A673 (cell line): ENCODE measurements around the gene GREB1L. TPM values are rescaled to one million over a fixed set of nuclear protein-coding genes. Genes with fewer than 3 reads are reported as not detected.

Source experiments
- BruUV-seq: library from RNA; stranded (reverse); fragments of 400-500 nt; replicated peaks from 2 replicates; lab custom pipeline; 2021; lab: Mats Ljungman, UMichigan
- CTCF ChIA-PET: fragments of 300-600 bp; sonication (Branson Sonifier 250); formaldehyde crosslinking; loops from one replicate; lab custom pipeline; 2022; ENCODE audit warnings: antibody characterized with exemption; lab: Charles Lee
- POLR2A ChIA-PET: fragments of 300-600 bp; sonication (Branson Sonifier 250); formaldehyde crosslinking; loops from one replicate; lab custom pipeline; 2022; ENCODE audit warnings: antibody characterized with exemption; ENCODE audit not compliant: low non-redundant PET; lab: Charles Lee
- DNase-seq: peaks from one replicate; pipeline ENCODE4 v3.0.0-alpha.2; 2015; ENCODE audit warnings: low spot score
- H3K27ac ChIP-seq: fragments of 200-600 bp; sonication (generic); 2 replicates; pipeline ENCODE4 v1.5.1; 2016; ENCODE audit warnings: mixed run types, low read depth, mild to moderate bottlenecking, mixed read lengths, antibody characterized with exemption, low read length; ENCODE audit not compliant: poor library complexity, severe bottlenecking
- H3K27me3 ChIP-seq: fragments of 200-600 bp; sonication (generic); replicated peaks from 2 replicates; pipeline ENCODE4 v1.6.1; 2017; ENCODE audit warnings: mixed run types, low read depth, mild to moderate bottlenecking, mixed read lengths, antibody characterized with exemption, low read length; ENCODE audit not compliant: insufficient read depth, poor library complexity
- H3K36me3 ChIP-seq: fragments of 200-600 bp; sonication (generic); 2 replicates; pipeline ENCODE4 v1.6.1; 2016; ENCODE audit warnings: mixed run types, mild to moderate bottlenecking, mixed read lengths, antibody characterized with exemption, low read length; ENCODE audit not compliant: insufficient read depth, poor library complexity, severe bottlenecking
- H3K4me1 ChIP-seq: fragments of 200-600 bp; sonication (generic); 2 replicates; pipeline ENCODE4 v1.6.1; 2017; ENCODE audit warnings: mixed run types, mild to moderate bottlenecking, mixed read lengths, antibody characterized with exemption, low read length; ENCODE audit not compliant: insufficient read depth, poor library complexity, severe bottlenecking
- H3K4me3 ChIP-seq: fragments of 200-600 bp; sonication (generic); 2 replicates; pipeline ENCODE4 v1.5.1; 2016; ENCODE audit warnings: low read depth, mixed run types, mild to moderate bottlenecking, mixed read lengths, low read length; ENCODE audit not compliant: poor library complexity, severe bottlenecking
- H3K9me3 ChIP-seq: fragments of 200-600 bp; sonication (generic); 2 replicates; pipeline ENCODE4 v1.6.1; 2016; ENCODE audit warnings: mixed run types, low read depth, mild to moderate bottlenecking, mixed read lengths, antibody characterized with exemption, low read length; ENCODE audit not compliant: poor library complexity, severe bottlenecking
- EZH2 ChIP-seq: fragments of 200-600 bp; sonication (generic); IDR thresholded peaks from 2 replicates; pipeline ENCODE4 v1.6.1; 2017; ENCODE audit warnings: borderline replicate concordance, low read depth, mild to moderate bottlenecking, mixed read lengths, antibody characterized with exemption, low read length; ENCODE audit not compliant: poor library complexity, severe bottlenecking
- intact Hi-C: fragments of 100-400 bp; cut with micrococcal nuclease; formaldehyde crosslinking; loops from one replicate; pipeline ENCODE4 v1.10.0; 2022; ENCODE audit not compliant: unreplicated experiment
- total RNA-seq: library from RNA; stranded (reverse); gene quantifications from 2 replicates; pipeline ENCODE4 v1.2.3, GENCODE V29; 2021
- TF ChIP-seq, protein P1 (sequence below): fragments of 300-800, 200-600 bp; sonication (generic); conservative IDR thresholded peaks from 2 replicates; pipeline ENCODE4 v1.5.1; 2017; ENCODE audit warnings: low read depth, mild to moderate bottlenecking, antibody characterized with exemption, low read length, moderate library complexity, mixed read lengths

GREB1L gene
- total RNA-seq, 1 experiment from 2014 or later = 0.04 TPM

DNA sequence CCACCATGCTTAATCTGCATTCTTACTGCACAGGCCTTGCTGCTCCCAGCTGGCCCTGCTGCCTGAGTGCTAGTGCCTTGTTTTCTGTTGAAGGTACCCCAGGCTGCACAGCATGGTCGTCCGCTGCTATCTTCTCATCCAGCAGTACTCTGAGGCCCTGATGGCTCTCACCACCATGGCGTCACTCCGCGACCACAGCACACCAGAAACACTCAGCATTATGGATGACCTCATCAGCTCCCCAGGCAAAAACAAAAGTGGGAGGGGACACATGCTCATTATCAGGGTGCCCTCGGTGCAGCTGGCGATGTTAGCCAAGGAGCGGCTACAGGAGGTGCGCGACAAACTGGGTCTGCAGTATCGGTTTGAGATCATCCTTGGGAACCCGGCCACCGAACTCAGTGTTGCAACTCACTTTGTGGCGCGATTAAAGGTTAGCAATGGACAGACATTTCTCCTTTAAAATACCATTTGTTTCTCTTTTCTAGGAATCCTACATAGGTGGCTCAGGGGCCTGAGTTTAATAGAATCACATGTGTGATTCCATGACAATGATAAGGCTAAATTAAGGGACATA, 248.0 kb downstream of the GREB1L start:
- Histone ChIP-seq H3K27me3 (no peaks in the 10 kb centered on the region), H3K27ac (no peak overlapping the region), H3K4me1 (peaks cover 6% of the 10 kb centered on the region), H3K9me3 (no peaks in the 10 kb centered on the region), H3K4me3 (no peak overlapping the region), H3K36me3 (no peaks in the 10 kb centered on the region)
- intact Hi-C loops = loop anchor here (1.0 to 10.0 kb wide), 3 partner anchors 112 to 466 kb away; partner anchors contain the start of gene ESCO1
- POLR2A ChIA-PET = no interaction called here
- DNase-seq = no peak
- CTCF ChIA-PET = no interaction called here
- TF ChIP-seq, protein P1, sequence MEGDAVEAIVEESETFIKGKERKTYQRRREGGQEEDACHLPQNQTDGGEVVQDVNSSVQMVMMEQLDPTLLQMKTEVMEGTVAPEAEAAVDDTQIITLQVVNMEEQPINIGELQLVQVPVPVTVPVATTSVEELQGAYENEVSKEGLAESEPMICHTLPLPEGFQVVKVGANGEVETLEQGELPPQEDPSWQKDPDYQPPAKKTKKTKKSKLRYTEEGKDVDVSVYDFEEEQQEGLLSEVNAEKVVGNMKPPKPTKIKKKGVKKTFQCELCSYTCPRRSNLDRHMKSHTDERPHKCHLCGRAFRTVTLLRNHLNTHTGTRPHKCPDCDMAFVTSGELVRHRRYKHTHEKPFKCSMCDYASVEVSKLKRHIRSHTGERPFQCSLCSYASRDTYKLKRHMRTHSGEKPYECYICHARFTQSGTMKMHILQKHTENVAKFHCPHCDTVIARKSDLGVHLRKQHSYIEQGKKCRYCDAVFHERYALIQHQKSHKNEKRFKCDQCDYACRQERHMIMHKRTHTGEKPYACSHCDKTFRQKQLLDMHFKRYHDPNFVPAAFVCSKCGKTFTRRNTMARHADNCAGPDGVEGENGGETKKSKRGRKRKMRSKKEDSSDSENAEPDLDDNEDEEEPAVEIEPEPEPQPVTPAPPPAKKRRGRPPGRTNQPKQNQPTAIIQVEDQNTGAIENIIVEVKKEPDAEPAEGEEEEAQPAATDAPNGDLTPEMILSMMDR = no peak
- TF ChIP-seq EZH2 = no peak
- BruUV-seq = no TSS peak

DNA sequence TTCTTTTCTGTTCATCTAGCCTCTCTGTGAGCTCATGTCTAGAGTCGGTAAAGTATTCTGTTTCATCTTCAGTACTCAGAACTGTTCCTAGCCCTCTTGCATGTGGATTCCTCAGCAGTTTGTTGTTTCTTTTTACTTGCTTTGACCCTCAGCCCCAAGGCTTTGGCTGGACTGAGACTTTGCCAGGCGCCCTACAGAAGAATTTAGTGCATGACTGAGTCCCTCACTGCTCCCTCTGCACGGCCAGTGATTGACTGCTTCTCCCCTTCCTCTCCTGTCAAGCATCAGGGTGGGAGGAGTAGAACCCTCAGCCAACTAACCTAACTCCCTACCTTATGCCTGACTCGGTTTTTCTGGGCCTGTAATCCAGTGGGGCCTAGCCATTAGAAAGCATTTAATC, 248.7 kb downstream of the GREB1L start:
- Histone ChIP-seq H3K4me1 (no peaks in the 10 kb centered on the region), H3K9me3 (no peaks in the 10 kb centered on the region), H3K27ac (no peak overlapping the region), H3K36me3 (no peaks in the 10 kb centered on the region), H3K4me3 (no peak overlapping the region), H3K27me3 (no peaks in the 10 kb centered on the region)
- no peak for TF ChIP-seq EZH2
- TF ChIP-seq, protein P1 = no peak
- POLR2A ChIA-PET = no interaction called here
- intact Hi-C loops = no loop called here
- CTCF ChIA-PET = no interaction called here
- no peak for DNase-seq
- no TSS peak for BruUV-seq

DNA sequence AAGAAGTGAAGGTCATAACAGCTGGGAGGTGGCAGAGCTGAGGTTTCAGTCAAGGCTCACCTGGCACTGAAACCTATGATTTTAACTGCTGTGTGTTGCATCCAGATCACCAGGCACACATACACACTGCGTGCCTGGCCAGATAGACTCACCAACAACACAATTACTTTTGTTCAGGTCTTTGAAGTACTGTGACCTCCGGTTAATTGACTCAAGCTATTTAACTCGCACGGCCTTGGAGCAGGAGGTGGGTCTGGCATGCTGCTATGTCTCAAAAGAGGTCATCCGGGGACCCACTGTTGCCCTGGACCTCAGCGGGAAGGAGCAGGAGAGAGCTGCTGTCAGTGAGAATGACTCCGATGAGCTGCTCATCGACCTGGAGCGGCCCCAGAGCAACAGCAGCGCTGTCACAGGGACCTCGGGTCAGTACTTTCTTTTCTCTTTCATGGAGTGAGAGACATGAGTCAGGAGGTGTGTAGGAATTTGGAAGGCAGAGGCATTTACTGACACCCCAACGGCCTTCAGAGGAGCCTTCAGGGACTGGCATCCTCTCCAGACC, 254.3 kb downstream of the GREB1L start:
- no peak for DNase-seq
- Histone ChIP-seq H3K27ac (no peak overlapping the region), H3K4me3 (no peak overlapping the region), H3K9me3 (no peaks in the 10 kb centered on the region), H3K36me3 (no peaks in the 10 kb centered on the region), H3K4me1 (no peaks in the 10 kb centered on the region), H3K27me3 (no peaks in the 10 kb centered on the region)
- intact Hi-C loops = no loop called here
- POLR2A ChIA-PET = no interaction called here
- no peak for TF ChIP-seq EZH2
- TF ChIP-seq, protein P1 = no peak
- CTCF ChIA-PET = no interaction called here
- BruUV-seq = no TSS peak
